GM12801 (cell line): ENCODE results near the gene LEF1.

Experiments used
- TF ChIP-seq, protein P1 (sequence below): IDR thresholded peaks from one replicate; pipeline ENCODE4 v1.5.1; 2011; ENCODE audit warnings: control low read depth; ENCODE audit not compliant: insufficient read length; ENCODE audit errors: extremely low read depth

Gene LEF1

DNA sequence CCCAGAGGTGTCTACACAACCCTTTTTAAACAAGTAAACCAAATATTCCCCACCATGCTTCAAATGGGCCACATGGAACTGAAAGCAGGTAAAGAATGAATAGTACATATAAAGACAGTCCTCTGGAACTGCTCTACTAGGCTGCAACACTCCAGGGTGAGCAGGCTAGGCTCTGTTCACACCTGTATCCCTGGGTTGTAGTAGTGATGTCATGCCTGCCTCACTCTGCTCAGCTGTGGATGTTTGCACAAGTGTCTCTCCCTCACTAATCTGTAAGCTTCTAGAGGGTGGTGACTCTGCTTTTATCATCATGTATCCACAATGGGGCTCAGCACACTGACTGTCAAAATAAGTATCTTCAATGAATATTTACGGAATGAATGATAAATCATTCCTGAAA lies 20.4 kb downstream of the LEF1 start:
- TF ChIP-seq, protein P1, sequence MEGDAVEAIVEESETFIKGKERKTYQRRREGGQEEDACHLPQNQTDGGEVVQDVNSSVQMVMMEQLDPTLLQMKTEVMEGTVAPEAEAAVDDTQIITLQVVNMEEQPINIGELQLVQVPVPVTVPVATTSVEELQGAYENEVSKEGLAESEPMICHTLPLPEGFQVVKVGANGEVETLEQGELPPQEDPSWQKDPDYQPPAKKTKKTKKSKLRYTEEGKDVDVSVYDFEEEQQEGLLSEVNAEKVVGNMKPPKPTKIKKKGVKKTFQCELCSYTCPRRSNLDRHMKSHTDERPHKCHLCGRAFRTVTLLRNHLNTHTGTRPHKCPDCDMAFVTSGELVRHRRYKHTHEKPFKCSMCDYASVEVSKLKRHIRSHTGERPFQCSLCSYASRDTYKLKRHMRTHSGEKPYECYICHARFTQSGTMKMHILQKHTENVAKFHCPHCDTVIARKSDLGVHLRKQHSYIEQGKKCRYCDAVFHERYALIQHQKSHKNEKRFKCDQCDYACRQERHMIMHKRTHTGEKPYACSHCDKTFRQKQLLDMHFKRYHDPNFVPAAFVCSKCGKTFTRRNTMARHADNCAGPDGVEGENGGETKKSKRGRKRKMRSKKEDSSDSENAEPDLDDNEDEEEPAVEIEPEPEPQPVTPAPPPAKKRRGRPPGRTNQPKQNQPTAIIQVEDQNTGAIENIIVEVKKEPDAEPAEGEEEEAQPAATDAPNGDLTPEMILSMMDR = no peak

DNA sequence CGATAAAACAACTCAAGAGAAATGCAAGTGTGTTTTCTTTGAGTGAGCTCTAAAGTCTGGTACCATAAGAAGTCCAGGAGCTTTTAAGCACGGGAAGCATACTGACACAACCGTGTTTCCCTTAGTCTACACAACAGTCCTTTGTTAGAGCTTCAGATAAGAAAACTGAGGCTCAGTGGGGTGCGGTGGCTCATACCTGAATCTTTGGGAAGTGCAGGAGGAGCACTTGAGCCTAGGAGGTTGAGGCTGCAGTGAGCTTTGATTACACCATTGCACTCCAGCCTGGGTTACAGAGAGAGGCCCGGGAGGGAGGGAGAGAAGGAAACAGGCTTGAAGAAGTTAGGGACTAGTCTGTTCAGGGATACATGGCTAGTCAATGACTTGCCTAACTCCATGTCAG lies 21.9 kb downstream of the LEF1 start:
- TF ChIP-seq, protein P1 = no peak

DNA sequence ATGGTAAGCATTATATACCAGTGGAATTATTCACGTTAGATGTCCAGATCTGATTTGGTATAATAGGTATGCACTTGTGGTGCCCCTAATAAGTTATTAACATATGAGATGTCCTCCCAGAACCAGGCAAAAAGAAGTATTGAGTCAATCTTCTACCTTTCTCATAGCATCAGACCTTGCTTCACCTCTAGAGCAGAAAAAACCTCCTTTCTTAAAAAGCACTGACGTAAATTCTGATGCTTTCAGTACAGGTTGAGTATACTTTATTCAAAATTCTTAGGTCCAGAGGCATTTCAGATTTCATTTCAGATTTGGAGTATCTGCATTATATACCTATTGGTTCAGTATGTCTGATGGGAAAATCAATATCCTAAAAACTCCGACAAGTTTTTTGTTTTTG lies 22.4 kb downstream of the LEF1 start:
- TF ChIP-seq, protein P1 = no peak

DNA sequence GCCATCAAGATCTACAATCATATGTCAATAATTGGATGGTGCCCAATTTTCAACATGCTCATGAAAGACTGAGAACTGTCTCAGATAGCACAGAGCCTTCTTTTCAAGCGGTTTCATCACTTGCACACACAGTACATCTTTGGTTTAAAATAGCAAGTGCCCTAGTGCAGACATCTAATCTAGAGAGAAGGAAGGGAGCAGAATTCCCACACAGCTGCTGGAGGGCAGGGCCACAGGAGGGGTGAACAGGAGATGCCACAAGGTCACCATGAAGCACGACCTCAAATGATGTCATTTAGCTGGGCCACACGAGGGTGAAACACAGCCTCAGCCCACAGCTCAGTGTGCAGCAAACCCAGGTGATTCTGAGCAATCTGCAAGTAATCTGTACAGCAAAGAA lies 24.3 kb downstream of the LEF1 start:
- TF ChIP-seq, protein P1 = no peak

DNA sequence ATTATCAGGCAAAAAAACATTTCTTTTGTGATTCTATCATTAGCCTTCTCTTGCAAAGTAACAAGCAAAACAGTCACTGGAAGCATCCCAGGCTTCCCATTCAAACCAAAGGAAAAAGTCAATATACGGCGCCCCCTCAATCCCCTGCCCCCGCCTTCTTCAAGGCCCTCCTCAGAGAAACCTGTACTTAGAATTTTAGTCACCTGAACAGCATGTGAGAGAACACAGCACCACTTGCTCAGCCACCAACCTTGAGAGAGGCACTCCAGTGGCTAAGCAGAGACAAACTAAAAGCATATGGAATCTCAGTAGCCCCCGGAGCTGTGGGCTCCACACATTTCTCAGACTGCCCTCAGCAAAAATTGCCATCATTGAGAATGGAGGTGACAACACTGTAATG lies 25.2 kb downstream of the LEF1 start:
- TF ChIP-seq, protein P1 = no peak

DNA sequence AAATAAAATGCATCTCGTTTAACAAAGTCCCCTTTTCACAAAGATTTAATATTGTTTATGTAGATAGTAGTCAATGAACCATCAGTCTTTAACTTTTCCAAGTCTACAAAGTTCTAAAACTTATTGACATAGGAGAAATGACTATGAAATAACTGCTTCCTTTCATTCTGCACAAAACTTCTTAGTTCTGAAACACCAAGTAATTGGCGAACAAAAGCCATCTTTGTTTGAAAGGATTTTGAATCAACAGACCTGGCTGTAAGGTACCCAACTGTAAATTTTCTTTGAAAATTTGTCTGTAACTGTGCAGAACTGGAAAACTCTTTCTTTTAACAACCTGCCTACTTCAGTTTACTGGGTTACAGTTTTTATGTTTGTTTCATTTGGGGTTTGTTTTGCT lies 25.9 kb downstream of the LEF1 start:
- TF ChIP-seq, protein P1 = no peak

DNA sequence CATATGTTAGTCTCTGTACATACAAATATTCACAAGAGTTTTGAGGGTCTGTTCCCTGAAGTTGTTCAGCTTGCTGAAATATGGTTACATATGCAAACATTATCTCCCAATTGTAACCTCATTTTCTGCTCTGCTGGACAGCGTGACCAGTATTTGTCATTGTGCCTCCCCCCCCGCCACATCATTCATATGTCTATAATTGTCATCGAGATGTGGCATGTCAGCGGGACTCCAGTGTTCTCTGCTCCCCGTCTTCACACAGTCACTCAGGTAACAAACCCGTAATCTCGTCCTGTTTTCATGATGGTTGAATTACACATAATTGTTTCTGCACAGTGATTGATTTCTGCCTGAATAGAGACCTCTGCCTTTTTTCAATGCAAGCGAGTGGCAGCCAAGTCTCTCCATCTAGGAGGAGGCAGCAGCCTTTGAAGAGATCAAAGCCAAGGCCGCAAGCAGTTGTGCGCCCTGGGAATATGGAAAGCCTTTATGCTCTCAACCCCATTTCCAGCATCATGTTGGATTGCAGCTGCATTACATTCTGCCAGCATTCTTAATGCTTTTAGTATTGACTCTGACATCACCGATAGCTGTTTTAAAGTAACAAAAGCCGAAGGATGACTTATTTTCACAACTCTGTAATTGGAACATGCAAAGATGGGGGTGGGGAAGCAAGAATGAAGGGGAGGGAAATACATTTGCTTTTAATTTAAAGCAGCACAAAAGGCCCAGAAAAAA lies 27.4 kb downstream of the LEF1 start:
- TF ChIP-seq, protein P1 = no peak
